ENCODE data around the gene TNFAIP8.

Gene TNFAIP8

GRCh38 chr5:119373449-119373858 lies 17.6 kb downstream of the TNFAIP8 start:
- DNase-seq: no peak

GRCh38 chr5:119374901-119375300 lies 19.1 kb downstream of the TNFAIP8 start:
- no peak for DNase-seq

GRCh38 chr5:119377066-119377465 lies 21.2 kb downstream of the TNFAIP8 start:
- DNase-seq: no peak

GRCh38 chr5:119378075-119378700 lies 22.4 kb downstream of the TNFAIP8 start:
- no peak for DNase-seq

- DNase-seq: no peak
Observed at GRCh38 chr5:119379096-119379495, 23.3 kb downstream of the TNFAIP8 start.

GRCh38 chr5:119379942-119380547 lies 24.2 kb downstream of the TNFAIP8 start:
- no peak for DNase-seq

GRCh38 chr5:119382169-119382568 lies 26.4 kb downstream of the TNFAIP8 start:
- DNase-seq: no peak

GRCh38 chr5:119383008-119383407 lies 27.2 kb downstream of the TNFAIP8 start:
- DNase-seq: no peak

- DNase-seq: no peak
Observed at GRCh38 chr5:119385136-119385535, 29.3 kb downstream of the TNFAIP8 start.

GRCh38 chr5:119385536-119386128 lies 29.8 kb downstream of the TNFAIP8 start:
- DNase-seq: no peak

- DNase-seq: no peak
Observed at GRCh38 chr5:119386596-119387344, 31.0 kb downstream of the TNFAIP8 start.

- no peak for DNase-seq
Observed at GRCh38 chr5:119387945-119388618, 32.3 kb downstream of the TNFAIP8 start.

GRCh38 chr5:119388619-119389190 lies 32.9 kb downstream of the TNFAIP8 start:
- no peak for DNase-seq

GRCh38 chr5:119389288-119390030 lies 33.6 kb downstream of the TNFAIP8 start:
- no peak for DNase-seq

- no peak for DNase-seq
Observed at GRCh38 chr5:119390404-119390803, 34.6 kb downstream of the TNFAIP8 start.

GRCh38 chr5:119393201-119393691 lies 37.4 kb downstream of the TNFAIP8 start:
- DNase-seq: no peak

- no peak for DNase-seq
Observed at GRCh38 chr5:119393746-119394145, 37.9 kb downstream of the TNFAIP8 start.

GRCh38 chr5:119395080-119395836 lies 39.4 kb downstream of the TNFAIP8 start:
- DNase-seq: no peak

- DNase-seq: no peak
Observed at GRCh38 chr5:119396030-119396664, 40.3 kb downstream of the TNFAIP8 start.
